Endothelial cell of umbilical vein (primary cell): ENCODE data around the gene MMUT. TPM values are rescaled to one million over a fixed set of nuclear protein-coding genes. Genes with fewer than 3 reads are reported as not detected.

Experiments
- BruUV-seq: library from RNA; stranded (reverse); fragments of 400-500 nt; replicated peaks from 2 replicates; lab custom pipeline; 2021; lab: Mats Ljungman, UMichigan
- CTCF ChIA-PET: fragments of 300-600, 350-600 bp; sonication (Branson Sonifier 250); formaldehyde crosslinking; loops from one replicate; lab custom pipeline; 2021; ENCODE audit warnings: antibody characterized with exemption, inconsistent platforms; lab: Charles Lee
- POLR2A ChIA-PET: fragments of 300-600, 350-600 bp; sonication (Branson Sonifier 250); formaldehyde crosslinking; loops from one replicate; lab custom pipeline; 2021; ENCODE audit warnings: antibody characterized with exemption, inconsistent platforms; lab: Charles Lee
- DNase-seq: peaks from one replicate; pipeline ENCODE4 v3.0.0-alpha.2; 2011; ENCODE audit warnings: low read depth, low spot score
- FAIRE-seq: peaks from 2 replicates; lab custom pipeline; 2011; peaks lifted over from hg19 to GRCh38; lab: Jason Lieb, UNC
- H2AFZ ChIP-seq: 2 replicates; pipeline ENCODE4 v1.6.0; 2012; ENCODE audit warnings: low read depth, low read length, control low read depth, inconsistent platforms
- H3K27ac ChIP-seq: 2 replicates; pipeline ENCODE4 v1.5.1; 2011; ENCODE audit warnings: low read depth, mild to moderate bottlenecking, control low read depth, low read length, moderate library complexity; ENCODE audit not compliant: insufficient read depth
- H3K27me3 ChIP-seq, 2 experiments: 2 replicates each; pipeline versions ENCODE4 v1.6.0 to v1.6.1; 2011; ENCODE audit warnings: low read length in 2 of 2, mixed read lengths in 1 of 2; ENCODE audit not compliant: control insufficient read depth in 2 of 2, insufficient read depth in 2 of 2
- H3K36me3 ChIP-seq, 2 experiments: 2 replicates in 1 of 2; 3 replicates in 1 of 2; pipeline ENCODE4 v1.5.1; 2011; ENCODE audit warnings: low read length in 2 of 2, mild to moderate bottlenecking in 1 of 2, moderate library complexity in 1 of 2; ENCODE audit not compliant: control insufficient read depth in 2 of 2, insufficient read depth in 2 of 2; ENCODE audit errors: extremely low read depth in 1 of 2
- H3K4me1 ChIP-seq: 3 replicates; pipeline ENCODE4 v1.5.1; 2011; ENCODE audit warnings: mild to moderate bottlenecking, low read length; ENCODE audit not compliant: control insufficient read depth, insufficient read depth; ENCODE audit errors: extremely low read depth
- H3K4me2 ChIP-seq: 2 replicates; pipeline ENCODE4 v1.6.1; 2011; ENCODE audit warnings: low read length, control low read depth, mixed read lengths; ENCODE audit not compliant: insufficient read depth
- H3K4me3 ChIP-seq, 3 experiments: fragments of 200-600 bp in 1 of 3; sonication (generic), shearing (Covaris generic) in 1 of 3; replicated peaks in 1 of 3; 2 replicates each; pipeline ENCODE4 v1.5.1; 2011 to 2016; ENCODE audit warnings: control low read depth in 3 of 3, low read length in 3 of 3, mild to moderate bottlenecking in 2 of 3, inconsistent platforms in 1 of 3, low read depth in 1 of 3, moderate library complexity in 1 of 3; ENCODE audit not compliant: insufficient read depth in 1 of 3
- H3K79me2 ChIP-seq: 2 replicates; pipeline ENCODE4 v1.6.0; 2012; ENCODE audit warnings: low read length, inconsistent platforms; ENCODE audit not compliant: control insufficient read depth, insufficient read depth
- H3K9ac ChIP-seq: replicated peaks from 2 replicates; pipeline ENCODE3; 2011; ENCODE audit warnings: low read length, control low read depth; ENCODE audit not compliant: insufficient read depth; ENCODE audit errors: extremely low read depth
- H3K9me1 ChIP-seq: replicated peaks from 3 replicates; pipeline ENCODE4 v1.6.0; 2011; ENCODE audit warnings: mild to moderate bottlenecking, low read length; ENCODE audit not compliant: control insufficient read depth, insufficient read depth; ENCODE audit errors: extremely low read depth
- H3K9me3 ChIP-seq: replicated peaks from 2 replicates; pipeline ENCODE4 v1.5.1; 2012; ENCODE audit warnings: low read length, inconsistent platforms; ENCODE audit not compliant: control insufficient read depth, insufficient read depth
- H4K20me1 ChIP-seq: replicated peaks from 2 replicates; pipeline ENCODE3; 2011; ENCODE audit warnings: mild to moderate bottlenecking, low read length; ENCODE audit not compliant: control insufficient read depth, insufficient read depth; ENCODE audit errors: extremely low read depth
- CTCF ChIP-seq, 2 donors: IDR thresholded peaks; 1 replicate in 1 of 2; 2 replicates in 1 of 2; pipeline ENCODE4 v1.5.1; 2011; ENCODE audit warnings: low read length in 2 of 2, mild to moderate bottlenecking in 2 of 2, moderate library complexity in 2 of 2, control low read depth in 1 of 2, inconsistent platforms in 1 of 2, low read depth in 1 of 2; ENCODE audit not compliant: insufficient read depth in 1 of 2; ENCODE audit errors: extremely low read depth in 1 of 2
- EZH2 ChIP-seq: IDR thresholded peaks from 2 replicates; pipeline ENCODE4 v1.6.1; 2012; ENCODE audit warnings: borderline replicate concordance, low read depth, mild to moderate bottlenecking, moderate library complexity, low read length, inconsistent platforms; ENCODE audit not compliant: severe bottlenecking
- FOS ChIP-seq: IDR thresholded peaks from 2 replicates; pipeline ENCODE4 v1.6.1; 2011; ENCODE audit warnings: mild to moderate bottlenecking, low read length, moderate library complexity, borderline replicate concordance; ENCODE audit not compliant: insufficient read depth
- GATA2 ChIP-seq: IDR thresholded peaks from 2 replicates; pipeline ENCODE4 v1.7.0; 2011; ENCODE audit warnings: low read depth, mild to moderate bottlenecking, moderate library complexity, mixed read lengths, low read length; ENCODE audit not compliant: insufficient read length, insufficient read depth
- JUN ChIP-seq: IDR thresholded peaks from 2 replicates; pipeline ENCODE4 v1.6.1; 2011; ENCODE audit warnings: borderline replicate concordance, low read depth; ENCODE audit not compliant: insufficient read length, insufficient read depth
- MAX ChIP-seq: IDR thresholded peaks from 2 replicates; pipeline ENCODE4 v1.6.1; 2011; ENCODE audit not compliant: insufficient read depth, insufficient read length
- MYC ChIP-seq: IDR thresholded peaks from one replicate; pipeline ENCODE4 v1.6.1; 2011; ENCODE audit warnings: mild to moderate bottlenecking, low read depth, low read length
- POLR2A ChIP-seq: IDR thresholded peaks from 2 replicates; pipeline ENCODE4 v1.6.1; 2012; ENCODE audit warnings: low read depth, mild to moderate bottlenecking, control low read depth, low read length
- POLR2AphosphoS5 ChIP-seq: IDR thresholded peaks from 2 replicates; pipeline ENCODE4 v1.6.1; 2012; ENCODE audit warnings: low read depth, mild to moderate bottlenecking, control low read depth, low read length, moderate library complexity; ENCODE audit not compliant: insufficient read depth
- dilution Hi-C: fragments of 300-500 bp; cut with MboI; formaldehyde crosslinking; loops from one replicate; pipeline ENCODE4 v1.15.0; 2019; ENCODE audit warnings: low sequenced_read_pairs; ENCODE audit not compliant: extremely low pct_ligation_motif_present
- intact Hi-C: fragments of 100-400 bp; cut with micrococcal nuclease; formaldehyde crosslinking; loops from one replicate; pipeline ENCODE4 v1.10.0; 2022
- polyA plus RNA-seq, 4 experiments: library from polyadenylated mRNA; depleted of rRNA in 3 of 4; stranded (reverse) in 3 of 4; unstranded in 1 of 4; fragments of >200 nt; gene quantifications; 2 replicates each; pipeline versions ENCODE4 v1.2.1 to v1.2.3, GENCODE V29; 2011 to 2012; ENCODE audit warnings: missing spikeins in 1 of 4
- total RNA-seq: library from RNA; stranded (reverse); gene quantifications from 2 replicates; pipeline ENCODE4 v1.2.3, GENCODE V29; 2021

The MMUT gene
- total and polyA plus RNA-seq, 2 donors (not counting 3 experiments of a cell fraction or from before 2014, with no cell fraction given) = 7.8 to 15.7 TPM

- FAIRE-seq (peak; percentile 15), DNase-seq (no peak)
- Histone ChIP-seq H3K9me1 (no peaks in the 10 kb centered on the region), H3K79me2 (peaks cover 21% of the 10 kb centered on the region), H2AFZ (no peak overlapping the region), H3K9me3 (no peaks in the 10 kb centered on the region), H3K27me3 (no peaks in the 10 kb centered on the region), H3K36me3 (no peaks in the 10 kb centered on the region), H3K9ac (no peak overlapping the region), H3K27ac (no peak overlapping the region), H4K20me1 (no peaks in the 10 kb centered on the region), H3K4me3 (no peak overlapping the region), H3K4me1 (peaks cover 19% of the 10 kb centered on the region), H3K4me2 (no peak overlapping the region)
- intact Hi-C loops (no loop called here), dilution Hi-C loops (no loop called here)
- no peak for TF ChIP-seq MAX
- no peak for TF ChIP-seq POLR2A
- no peak for TF ChIP-seq CTCF (IDR thresholded peaks at IDR 0.05; ENCODE audit: extremely low read depth in 1 of 2, insufficient read depth in 1 of 2, low read depth in 1 of 2, low read length in 2 of 2)
- no peak for TF ChIP-seq JUN
- TF ChIP-seq FOS = no peak
- TF ChIP-seq GATA2 = no peak
- no peak for TF ChIP-seq EZH2
- TF ChIP-seq POLR2AphosphoS5 = no peak
- TF ChIP-seq MYC = no peak
- BruUV-seq = no TSS peak
- CTCF ChIA-PET = no interaction called here
- POLR2A ChIA-PET = no interaction called here
Measured at GRCh38 chr6:49464691-49465090, 1.6 kb upstream of the MMUT start.
